OCI-LY3 (cell line): ENCODE results near the gene TNFRSF6B.

Experiments used
- EZH2phosphoT487 ChIP-seq: fragments of 200-600 bp; shearing (Covaris generic); IDR thresholded peaks from 2 replicates; pipeline ENCODE4 v1.6.1; 2018; ENCODE audit warnings: antibody characterized with exemption, mixed run types, low read depth
- TF ChIP-seq, protein P1 (sequence below): fragments of 200-600, 300-600 bp; sonication (generic); IDR thresholded peaks from 2 replicates; pipeline ENCODE4 v1.5.1; 2014; ENCODE audit warnings: antibody characterized with exemption, low read length, low read depth

DNA sequence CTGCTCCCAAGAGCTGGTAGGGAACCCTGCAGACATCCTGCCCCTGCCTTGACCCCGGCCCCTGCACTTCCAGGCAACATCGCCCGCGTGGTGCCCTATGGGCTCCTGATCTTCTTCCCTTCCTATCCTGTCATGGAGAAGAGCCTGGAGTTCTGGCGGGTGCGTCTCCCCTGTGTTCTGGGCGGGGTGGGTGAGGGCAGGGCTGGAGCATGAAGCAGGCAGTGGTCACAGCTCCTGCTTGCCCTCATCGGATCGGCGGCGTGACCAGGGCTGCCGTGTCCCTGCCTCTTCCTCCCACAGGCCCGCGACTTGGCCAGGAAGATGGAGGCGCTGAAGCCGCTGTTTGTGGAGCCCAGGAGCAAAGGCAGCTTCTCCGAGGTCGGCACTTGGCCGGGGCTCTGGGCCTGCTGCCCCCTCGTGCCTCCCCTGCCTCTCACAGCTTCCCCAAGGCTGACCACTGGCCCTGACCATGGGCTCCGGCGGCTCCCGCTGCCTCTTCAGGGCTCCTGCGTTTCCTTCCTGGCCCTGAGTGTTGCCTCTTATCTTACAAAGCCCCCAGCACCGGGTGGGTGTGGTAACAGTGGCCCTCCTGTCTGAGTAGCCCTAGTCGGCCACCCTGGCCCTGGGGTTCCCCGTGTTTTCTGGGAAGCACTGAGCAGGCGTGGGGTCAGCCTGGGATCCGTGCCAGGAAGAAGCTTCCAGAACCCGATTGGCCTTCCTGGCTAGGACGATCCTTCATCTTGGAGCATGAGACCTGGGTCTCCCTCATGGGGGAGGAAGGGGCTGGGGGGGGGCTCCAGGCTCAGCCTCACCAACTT, 8.0 kb upstream of the TNFRSF6B start:
- TF ChIP-seq, protein P1, sequence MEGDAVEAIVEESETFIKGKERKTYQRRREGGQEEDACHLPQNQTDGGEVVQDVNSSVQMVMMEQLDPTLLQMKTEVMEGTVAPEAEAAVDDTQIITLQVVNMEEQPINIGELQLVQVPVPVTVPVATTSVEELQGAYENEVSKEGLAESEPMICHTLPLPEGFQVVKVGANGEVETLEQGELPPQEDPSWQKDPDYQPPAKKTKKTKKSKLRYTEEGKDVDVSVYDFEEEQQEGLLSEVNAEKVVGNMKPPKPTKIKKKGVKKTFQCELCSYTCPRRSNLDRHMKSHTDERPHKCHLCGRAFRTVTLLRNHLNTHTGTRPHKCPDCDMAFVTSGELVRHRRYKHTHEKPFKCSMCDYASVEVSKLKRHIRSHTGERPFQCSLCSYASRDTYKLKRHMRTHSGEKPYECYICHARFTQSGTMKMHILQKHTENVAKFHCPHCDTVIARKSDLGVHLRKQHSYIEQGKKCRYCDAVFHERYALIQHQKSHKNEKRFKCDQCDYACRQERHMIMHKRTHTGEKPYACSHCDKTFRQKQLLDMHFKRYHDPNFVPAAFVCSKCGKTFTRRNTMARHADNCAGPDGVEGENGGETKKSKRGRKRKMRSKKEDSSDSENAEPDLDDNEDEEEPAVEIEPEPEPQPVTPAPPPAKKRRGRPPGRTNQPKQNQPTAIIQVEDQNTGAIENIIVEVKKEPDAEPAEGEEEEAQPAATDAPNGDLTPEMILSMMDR, result no peak
- no peak for TF ChIP-seq EZH2phosphoT487
